HG03565 (cell line): Measurements from ENCODE around the gene CFAP46.
"Not testable (repeated sequence)": the region's sequence is repeated elsewhere in the genome, so short reads cannot be mapped to it uniquely, and the experiment has no call there.

Source experiments
- ATAC-seq: cut with Tn5 transposase; IDR thresholded peaks from one replicate; pipeline ENCODE4 v1.9.1; 2021; ENCODE audit warnings: mild to moderate bottlenecking, moderate library complexity; ENCODE audit not compliant: unreplicated experiment

CFAP46 gene

GRCh38 chr10:132945125-132945893 is 2.9 kb upstream of the CFAP46 start:
- no peak for ATAC-seq

GRCh38 chr10:132944510-132944909 is 2.1 kb upstream of the CFAP46 start:
- ATAC-seq, result no peak

- no peak for ATAC-seq
These were observed 1.5 kb upstream of the CFAP46 start for GRCh38 chr10:132943791-132944404.

GRCh38 chr10:132943058-132943790 is 854 bp upstream of the CFAP46 start:
- no peak for ATAC-seq

GRCh38 chr10:132941640-132942051 is 724 bp downstream of the CFAP46 start:
- no peak for ATAC-seq

GRCh38 chr10:132940791-132941465 is 1.4 kb downstream of the CFAP46 start:
- ATAC-seq, result no peak

- ATAC-seq, result no peak
These were observed 2.2 kb downstream of the CFAP46 start for GRCh38 chr10:132939957-132940790.

GRCh38 chr10:132939378-132939955 is 2.9 kb downstream of the CFAP46 start:
- no peak for ATAC-seq

- no peak for ATAC-seq
These were observed 3.7 kb downstream of the CFAP46 start for GRCh38 chr10:132938472-132939339.

GRCh38 chr10:132937861-132938260 is 4.5 kb downstream of the CFAP46 start:
- no peak for ATAC-seq

- no peak for ATAC-seq
These were observed 7.4 kb downstream of the CFAP46 start for GRCh38 chr10:132934953-132935352.

- no peak for ATAC-seq
These were observed 8.9 kb downstream of the CFAP46 start for GRCh38 chr10:132933308-132934042.

GRCh38 chr10:132932461-132933307 is 9.7 kb downstream of the CFAP46 start:
- ATAC-seq, result no peak

- ATAC-seq, result not testable (repeated sequence)
These were observed 10.8 kb downstream of the CFAP46 start for GRCh38 chr10:132931258-132932250.

GRCh38 chr10:132930701-132931100 is 11.7 kb downstream of the CFAP46 start:
- not testable (repeated sequence) for ATAC-seq

- ATAC-seq, result no peak
These were observed 12.3 kb downstream of the CFAP46 start for GRCh38 chr10:132929953-132930548.
